ENCODE results near the gene C1QTNF1. TPM values are rescaled to one million over a fixed set of nuclear protein-coding genes. Genes with fewer than 3 reads are reported as not detected.

Gene C1QTNF1
- total RNA-seq, 1 experiment from 2014 or later, result 18.6 TPM

DNA sequence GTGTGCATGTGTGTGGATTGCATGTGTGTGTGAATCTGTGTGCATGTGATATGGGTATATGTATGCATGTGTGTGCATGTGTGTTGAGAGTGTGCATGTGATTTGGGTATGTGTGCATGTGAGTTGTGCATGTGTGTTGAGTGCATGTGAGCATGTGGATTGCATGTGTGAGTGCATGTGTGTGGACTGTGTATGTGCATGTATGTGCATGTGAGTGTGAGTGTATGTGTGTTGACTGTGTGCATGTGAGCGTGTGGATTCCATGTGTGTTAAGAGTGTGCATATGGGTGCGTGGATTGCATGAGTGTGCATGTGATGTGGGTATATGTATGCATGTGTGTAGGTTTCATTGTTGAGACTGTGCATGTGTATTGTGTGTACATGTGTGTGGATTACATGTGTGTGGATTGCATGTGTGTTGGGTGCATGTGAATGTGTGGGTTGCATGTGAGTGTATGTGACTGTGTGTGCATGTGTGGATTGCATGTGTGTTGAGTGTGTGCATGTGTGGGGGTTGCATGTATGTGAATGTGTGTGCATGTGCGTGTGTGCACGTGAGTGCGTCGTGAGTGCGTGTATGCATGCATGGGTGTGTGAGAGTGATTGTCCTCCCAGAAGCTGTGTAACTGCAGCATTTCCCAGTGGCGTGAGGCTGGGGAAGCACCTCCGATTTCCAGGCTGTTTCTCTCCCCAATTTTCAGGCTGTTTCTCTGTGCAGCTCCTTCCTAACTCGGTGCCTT, 19.4 kb downstream of the C1QTNF1 start:
- H3K4me2 ChIP-seq (ENCODE audit: low read length), result no peak overlapping the region
- ChIA-PET CTCF (interaction anchor here (1.2 kb wide), 1 partner anchor 15 kb away, joined by 6 read pairs; no protein-coding TSS in a partner anchor), POLR2A (ENCODE audit: unreplicated experiment) (no interaction called here)
- H3K27ac ChIP-seq (ENCODE audit: low read length), result no peak overlapping the region
- ATAC-seq, result no peak
- H3K9me2 ChIP-seq (replicated peaks; ENCODE audit: low read length), result no peaks in the 10 kb centered on the region
- no peak for DNase-seq
- H3K4me1 ChIP-seq (ENCODE audit: insufficient read depth, low read length), result peaks cover 25% of the 10 kb centered on the region
- no TSS peak for BruUV-seq (replicated peaks)
- no peak overlapping the region for H3K9ac ChIP-seq (ENCODE audit: low read length)
- H3F3A ChIP-seq (ENCODE audit: low read length, unreplicated experiment), result no peaks in the 10 kb centered on the region
- no peak overlapping the region for H2AFZ ChIP-seq (ENCODE audit: low read length)
- TF ChIP-seq, protein P1, sequence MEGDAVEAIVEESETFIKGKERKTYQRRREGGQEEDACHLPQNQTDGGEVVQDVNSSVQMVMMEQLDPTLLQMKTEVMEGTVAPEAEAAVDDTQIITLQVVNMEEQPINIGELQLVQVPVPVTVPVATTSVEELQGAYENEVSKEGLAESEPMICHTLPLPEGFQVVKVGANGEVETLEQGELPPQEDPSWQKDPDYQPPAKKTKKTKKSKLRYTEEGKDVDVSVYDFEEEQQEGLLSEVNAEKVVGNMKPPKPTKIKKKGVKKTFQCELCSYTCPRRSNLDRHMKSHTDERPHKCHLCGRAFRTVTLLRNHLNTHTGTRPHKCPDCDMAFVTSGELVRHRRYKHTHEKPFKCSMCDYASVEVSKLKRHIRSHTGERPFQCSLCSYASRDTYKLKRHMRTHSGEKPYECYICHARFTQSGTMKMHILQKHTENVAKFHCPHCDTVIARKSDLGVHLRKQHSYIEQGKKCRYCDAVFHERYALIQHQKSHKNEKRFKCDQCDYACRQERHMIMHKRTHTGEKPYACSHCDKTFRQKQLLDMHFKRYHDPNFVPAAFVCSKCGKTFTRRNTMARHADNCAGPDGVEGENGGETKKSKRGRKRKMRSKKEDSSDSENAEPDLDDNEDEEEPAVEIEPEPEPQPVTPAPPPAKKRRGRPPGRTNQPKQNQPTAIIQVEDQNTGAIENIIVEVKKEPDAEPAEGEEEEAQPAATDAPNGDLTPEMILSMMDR (conservative IDR thresholded peaks at IDR 0.05; ENCODE audit: low read depth, low read length), result no peak
- TF ChIP-seq EZH2phosphoT487 (IDR thresholded peaks at IDR 0.05; ENCODE audit: borderline replicate concordance, low read length) (no peak), EZH2 (IDR thresholded peaks at IDR 0.05; ENCODE audit: low read length, unreplicated experiment) (no peak)
- no peaks in the 10 kb centered on the region for H3K36me3 ChIP-seq (ENCODE audit: low read depth, low read length)
- no peaks in the 10 kb centered on the region for H4K20me1 ChIP-seq (ENCODE audit: low read length)
- intact Hi-C loops (cut with micrococcal nuclease), result loop anchor here (2.0 kb wide), 1 partner anchor 57 kb away; no protein-coding TSS in a partner anchor
- no peaks in the 10 kb centered on the region for H3K79me2 ChIP-seq (ENCODE audit: low read length)
- H3K4me3 ChIP-seq (ENCODE audit: low read length), result no peak overlapping the region
- H3K27me3 ChIP-seq (ENCODE audit: low read length), result no peaks in the 10 kb centered on the region
- H3K9me3 ChIP-seq (ENCODE audit: low read length), result no peaks in the 10 kb centered on the region

DNA sequence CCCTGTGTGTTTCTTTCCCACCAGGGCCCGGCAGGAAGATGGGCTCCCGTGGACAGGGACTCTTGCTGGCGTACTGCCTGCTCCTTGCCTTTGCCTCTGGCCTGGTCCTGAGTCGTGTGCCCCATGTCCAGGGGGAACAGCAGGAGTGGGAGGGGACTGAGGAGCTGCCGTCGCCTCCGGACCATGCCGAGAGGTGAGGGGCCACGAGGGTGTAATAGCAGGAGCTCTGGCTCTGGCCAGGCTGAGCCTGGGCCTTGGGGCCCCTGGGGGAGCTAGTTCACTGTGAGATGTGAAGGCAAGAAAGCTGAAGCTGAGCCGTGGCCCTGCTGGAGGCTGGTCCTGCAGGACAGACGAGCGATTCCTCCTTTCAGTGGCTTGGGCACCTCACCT, 20.0 kb downstream of the C1QTNF1 start:
- Histone ChIP-seq H3K36me3 (ENCODE audit: low read depth, low read length) (no peaks in the 10 kb centered on the region), H3K27ac (ENCODE audit: low read length) (no peak overlapping the region), H3K4me2 (ENCODE audit: low read length) (no peak overlapping the region), H3K4me1 (ENCODE audit: insufficient read depth, low read length) (peaks cover 19% of the 10 kb centered on the region), H2AFZ (ENCODE audit: low read length) (no peak overlapping the region), H3K9me3 (ENCODE audit: low read length) (no peaks in the 10 kb centered on the region), H3K9me2 (replicated peaks; ENCODE audit: low read length) (no peaks in the 10 kb centered on the region), H3K79me2 (ENCODE audit: low read length) (no peaks in the 10 kb centered on the region), H4K20me1 (ENCODE audit: low read length) (no peaks in the 10 kb centered on the region), H3K4me3 (ENCODE audit: low read length) (no peak overlapping the region), H3K27me3 (ENCODE audit: low read length) (no peaks in the 10 kb centered on the region), H3F3A (ENCODE audit: low read length, unreplicated experiment) (no peaks in the 10 kb centered on the region), H3K9ac (ENCODE audit: low read length) (no peak overlapping the region)
- CTCF ChIA-PET, result interaction anchor here (1.2 kb wide), 1 partner anchor 15 kb away, joined by 6 read pairs; no protein-coding TSS in a partner anchor
- ATAC-seq, result no peak
- POLR2A ChIA-PET (ENCODE audit: unreplicated experiment), result no interaction called here
- intact Hi-C loops (cut with micrococcal nuclease), result loop anchor here (2.0 kb wide), 1 partner anchor 57 kb away; no protein-coding TSS in a partner anchor
- DNase-seq, result no peak
- TF ChIP-seq EZH2 (IDR thresholded peaks at IDR 0.05; ENCODE audit: low read length, unreplicated experiment) (no peak), EZH2phosphoT487 (IDR thresholded peaks at IDR 0.05; ENCODE audit: borderline replicate concordance, low read length) (no peak)
- TF ChIP-seq, protein P1 (conservative IDR thresholded peaks at IDR 0.05; ENCODE audit: low read depth, low read length), result no peak
- no TSS peak for BruUV-seq (replicated peaks)

DNA sequence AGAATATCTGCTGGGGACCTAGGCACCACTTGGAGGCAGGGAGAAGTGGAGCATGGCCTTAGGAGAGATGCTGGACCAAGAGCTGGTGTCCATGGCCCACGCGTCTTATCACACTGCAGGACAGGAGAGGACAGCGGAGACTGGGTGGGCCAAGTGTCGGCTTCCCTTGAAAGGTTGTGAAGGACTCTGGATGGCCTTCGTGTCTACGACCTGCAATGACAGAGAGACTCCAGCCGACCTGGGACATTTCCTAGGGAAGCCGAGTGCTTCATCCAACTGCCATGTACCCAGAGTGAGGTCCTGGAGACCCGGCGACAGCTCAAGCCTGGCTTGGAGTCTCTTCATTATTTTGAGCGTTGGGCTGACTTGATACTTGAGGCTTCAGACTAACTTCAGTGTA, 20.5 kb downstream of the C1QTNF1 start:
- Histone ChIP-seq H3K4me2 (ENCODE audit: low read length) (no peak overlapping the region), H3K9ac (ENCODE audit: low read length) (no peak overlapping the region), H3F3A (ENCODE audit: low read length, unreplicated experiment) (no peaks in the 10 kb centered on the region), H3K27me3 (ENCODE audit: low read length) (no peaks in the 10 kb centered on the region), H3K9me2 (replicated peaks; ENCODE audit: low read length) (no peaks in the 10 kb centered on the region), H3K9me3 (ENCODE audit: low read length) (no peaks in the 10 kb centered on the region), H3K79me2 (ENCODE audit: low read length) (no peaks in the 10 kb centered on the region), H3K27ac (ENCODE audit: low read length) (no peak overlapping the region), H4K20me1 (ENCODE audit: low read length) (no peaks in the 10 kb centered on the region), H3K36me3 (ENCODE audit: low read depth, low read length) (no peaks in the 10 kb centered on the region), H3K4me3 (ENCODE audit: low read length) (no peak overlapping the region), H2AFZ (ENCODE audit: low read length) (no peak overlapping the region), H3K4me1 (ENCODE audit: insufficient read depth, low read length) (peaks cover 14% of the 10 kb centered on the region)
- intact Hi-C loops (cut with micrococcal nuclease), result no loop called here
- DNase-seq, result no peak
- BruUV-seq (replicated peaks), result no TSS peak
- TF ChIP-seq EZH2 (IDR thresholded peaks at IDR 0.05; ENCODE audit: low read length, unreplicated experiment), result no peak
- TF ChIP-seq EZH2phosphoT487 (IDR thresholded peaks at IDR 0.05; ENCODE audit: borderline replicate concordance, low read length), result no peak
- TF ChIP-seq, protein P1 (conservative IDR thresholded peaks at IDR 0.05; ENCODE audit: low read depth, low read length), result no peak
- ATAC-seq, result no peak
- POLR2A ChIA-PET (ENCODE audit: unreplicated experiment), result no interaction called here
- CTCF ChIA-PET, result interaction anchor here (0.6 to 1.2 kb wide), 3 partner anchors 16 to 65 kb away, joined by 3 to 6 read pairs (median 4); no protein-coding TSS in a partner anchor

All from PC-3 (cell line).